Panc1 (cell line): ENCODE results near the gene KCTD1.

Source experiments
- CTCF ChIP-seq: fragments of 450-650 bp; IDR thresholded peaks from 2 replicates; pipeline ENCODE4 v1.5.1; 2017; ENCODE audit warnings: mild to moderate bottlenecking
- POLR2AphosphoS5 ChIP-seq: IDR thresholded peaks from 2 replicates; pipeline ENCODE4 v1.6.1; 2012; ENCODE audit warnings: mild to moderate bottlenecking, low read depth, low read length, moderate library complexity
- SIN3A ChIP-seq: IDR thresholded peaks from 2 replicates; pipeline ENCODE4 v1.6.1; 2012; ENCODE audit warnings: low read depth, mild to moderate bottlenecking, low read length, moderate library complexity, borderline replicate concordance; ENCODE audit not compliant: insufficient read depth

GRCh38 chr18:26436176-26437051, 111.9 kb downstream of the KCTD1 start:
- TF ChIP-seq CTCF (no peak), POLR2AphosphoS5 (no peak), SIN3A (no peak)
